ENCODE results near the gene TTC9.

Gene TTC9

DNA sequence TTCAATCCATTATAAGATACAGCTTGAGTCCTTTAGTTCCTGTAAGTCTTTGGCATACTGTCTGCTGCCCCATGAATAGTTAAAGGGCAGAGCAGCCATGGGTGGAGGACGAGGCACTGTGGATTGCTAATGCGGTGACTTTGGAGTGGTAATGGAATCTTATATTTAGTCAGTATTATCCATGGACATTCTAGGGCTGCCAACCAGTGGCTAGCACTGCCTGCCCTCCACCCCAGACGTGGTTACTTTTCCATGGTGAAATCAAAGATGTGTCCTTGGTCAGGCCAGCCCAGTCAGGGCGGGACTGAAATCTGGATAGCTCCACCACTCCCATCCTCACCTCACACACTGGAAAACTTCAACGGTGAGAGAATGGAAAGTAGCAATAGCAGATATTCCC lies 2.3 kb downstream of the TTC9 start:
- in situ Hi-C loops (cut with HindIII; ENCODE audit: low sequenced_read_pairs), result no loop called here

DNA sequence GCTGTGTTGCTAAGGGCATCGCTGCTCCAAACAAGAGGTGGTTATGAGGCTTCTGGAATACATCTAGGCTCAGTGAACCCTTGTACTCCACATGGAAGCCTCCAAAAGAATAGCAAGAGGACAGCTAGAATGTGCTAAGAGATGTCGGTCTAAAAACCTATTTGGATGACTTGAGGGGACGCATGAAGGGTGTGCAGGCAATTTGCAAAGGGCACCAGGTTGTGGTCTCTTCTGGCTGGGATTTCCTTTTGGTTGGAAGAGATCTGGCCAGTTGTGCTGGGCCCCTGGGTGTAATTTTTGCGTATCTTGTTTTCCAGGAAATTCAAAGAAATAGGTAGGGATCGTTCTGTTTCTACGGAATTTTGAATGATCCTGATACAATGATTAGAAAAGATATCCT lies 4.2 kb downstream of the TTC9 start:
- in situ Hi-C loops (cut with HindIII; ENCODE audit: low sequenced_read_pairs), result loop anchor here (5.0 kb wide), 1 partner anchor 91 kb away; no protein-coding TSS in a partner anchor

DNA sequence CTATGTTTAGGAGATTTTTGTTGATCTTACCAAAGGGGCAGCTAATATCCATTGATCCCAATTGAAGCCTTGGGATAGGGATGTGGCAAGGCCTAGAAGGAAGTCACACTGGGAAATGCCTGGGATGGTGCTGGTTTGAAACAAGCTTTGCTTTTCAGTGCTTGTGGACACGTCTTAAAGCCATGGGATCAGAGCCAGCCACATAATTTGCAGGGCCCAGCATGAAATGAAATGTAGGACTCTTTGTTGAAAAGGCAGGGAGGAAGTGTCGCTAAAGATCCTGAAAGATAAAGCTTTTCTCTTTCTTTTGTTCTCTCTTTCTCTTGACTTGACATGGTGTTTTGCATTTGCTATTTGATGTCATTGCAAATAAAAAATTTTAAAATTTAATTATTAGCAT lies 5.0 kb downstream of the TTC9 start:
- in situ Hi-C loops (cut with HindIII; ENCODE audit: low sequenced_read_pairs), result loop anchor here (5.0 kb wide), 1 partner anchor 91 kb away; no protein-coding TSS in a partner anchor

DNA sequence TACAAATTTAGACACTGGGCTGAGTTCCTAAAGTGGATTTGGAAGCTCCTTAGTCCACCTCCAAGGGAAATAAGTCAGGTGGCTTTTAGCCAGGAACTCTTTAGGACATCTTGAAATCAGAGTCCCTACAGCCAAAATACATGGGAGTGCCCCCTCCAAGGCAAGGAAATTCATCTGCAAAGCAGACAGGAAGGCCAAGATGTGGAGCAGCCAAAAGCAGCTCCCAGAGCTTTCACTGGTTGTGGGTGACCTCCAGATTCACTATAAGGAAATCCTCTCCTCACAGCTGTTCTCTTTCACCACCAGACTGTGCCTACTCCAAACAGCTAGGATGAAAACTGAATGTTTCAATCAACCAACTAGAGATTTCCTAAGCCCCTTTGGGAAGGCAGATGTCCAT lies 6.6 kb downstream of the TTC9 start:
- in situ Hi-C loops (cut with HindIII; ENCODE audit: low sequenced_read_pairs), result loop anchor here (5.0 kb wide), 1 partner anchor 89 kb away; no protein-coding TSS in a partner anchor

- in situ Hi-C loops (cut with HindIII; ENCODE audit: low sequenced_read_pairs), result loop anchor here (5.0 kb wide), 1 partner anchor 87 kb away; no protein-coding TSS in a partner anchor
Observed at GRCh38 chr14:70649803-70650202, 8.1 kb downstream of the TTC9 start.

DNA sequence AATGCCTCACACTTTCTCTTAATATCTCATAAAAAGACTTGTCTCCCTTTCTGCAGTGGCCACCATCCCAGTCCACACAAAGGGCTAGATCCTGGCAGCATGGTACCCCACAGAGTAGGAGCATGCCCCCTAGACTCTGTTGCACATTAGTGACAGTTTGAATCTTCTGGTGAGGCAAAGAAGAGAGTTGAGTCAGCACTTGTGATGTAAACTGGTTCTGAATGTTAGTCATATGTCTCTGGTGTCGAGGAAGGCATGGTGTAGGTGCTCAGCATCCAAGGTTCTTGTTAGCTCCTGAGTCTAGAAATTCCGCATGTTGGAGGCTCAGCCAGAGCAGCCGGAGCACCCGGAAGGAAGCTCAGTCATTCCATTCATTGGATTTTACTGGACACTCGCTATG lies 9.8 kb downstream of the TTC9 start:
- in situ Hi-C loops (cut with HindIII; ENCODE audit: low sequenced_read_pairs), result no loop called here

DNA sequence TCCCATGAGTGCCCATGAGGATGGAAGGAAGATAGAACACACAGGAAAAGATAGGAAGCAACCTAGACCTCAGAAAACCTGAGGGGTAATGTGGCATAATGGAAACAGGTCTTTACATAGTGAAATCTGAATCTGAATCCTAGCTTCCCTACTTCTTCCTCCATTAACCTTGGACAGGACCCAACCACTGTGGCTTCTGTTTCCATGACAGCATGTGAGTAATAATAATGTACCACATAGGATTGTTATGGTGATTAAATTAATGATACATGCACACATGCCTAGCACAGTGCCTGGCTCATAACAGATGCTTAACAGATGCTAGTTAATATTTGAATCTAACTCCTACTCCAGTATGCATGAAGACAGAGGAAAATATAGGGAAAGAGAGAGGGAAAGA lies 11.2 kb downstream of the TTC9 start:
- in situ Hi-C loops (cut with HindIII; ENCODE audit: low sequenced_read_pairs), result no loop called here

DNA sequence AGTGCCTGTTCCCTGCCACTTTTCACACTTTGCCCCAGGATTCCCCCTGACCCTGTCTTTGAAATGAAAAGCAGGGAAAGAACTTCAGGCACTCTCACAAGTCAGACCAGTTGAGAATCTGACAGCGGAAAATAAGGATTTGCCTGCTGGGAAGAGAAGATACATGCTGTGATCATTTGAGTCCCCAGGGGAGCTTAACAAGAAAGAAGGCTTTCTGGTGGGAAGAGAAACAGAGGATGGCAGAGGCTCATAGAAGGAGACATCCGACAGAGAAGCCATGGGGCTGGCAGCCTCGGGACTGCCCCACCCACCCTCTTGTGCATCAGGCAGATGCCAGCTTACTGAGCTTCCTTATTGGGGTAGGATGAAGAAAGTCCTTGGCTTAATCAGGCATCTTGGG lies 11.9 kb downstream of the TTC9 start:
- in situ Hi-C loops (cut with HindIII; ENCODE audit: low sequenced_read_pairs), result no loop called here

GRCh38 chr14:70654632-70655031 lies 12.9 kb downstream of the TTC9 start:
- in situ Hi-C loops (cut with HindIII; ENCODE audit: low sequenced_read_pairs), result no loop called here

DNA sequence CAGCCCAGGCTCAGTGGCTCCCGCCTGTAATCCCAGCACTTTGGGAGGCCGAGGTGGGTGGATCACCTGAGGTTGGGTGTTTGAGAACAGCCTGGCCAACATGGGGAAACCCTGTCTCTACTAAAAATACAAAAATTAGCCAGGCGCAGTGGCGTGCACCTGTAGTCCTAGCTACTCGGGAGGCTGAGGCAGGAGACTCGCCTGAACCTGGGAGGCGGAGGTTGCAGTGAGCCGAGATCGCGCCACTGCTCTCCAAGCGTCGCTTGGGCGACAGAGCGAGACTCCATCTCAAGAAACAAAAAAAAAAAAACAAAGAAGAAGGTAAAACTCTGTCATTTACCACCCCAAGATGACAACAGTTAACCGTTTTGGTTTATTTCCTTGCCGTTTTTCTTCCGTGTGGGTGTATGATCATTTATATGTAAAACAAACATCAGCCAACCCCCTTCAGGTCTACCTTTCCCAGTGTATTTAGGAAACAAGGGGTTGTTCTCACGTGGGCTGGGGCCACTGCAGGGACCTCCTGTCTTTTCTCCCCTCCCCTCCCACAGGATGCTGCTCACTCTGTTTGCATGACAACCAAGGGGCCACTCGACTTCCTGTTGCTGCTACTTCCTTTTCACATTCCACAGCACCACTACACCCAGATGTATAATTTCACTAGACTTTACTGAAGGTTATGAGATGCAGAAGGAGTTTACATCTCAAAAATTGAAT lies 13.6 kb downstream of the TTC9 start:
- in situ Hi-C loops (cut with HindIII; ENCODE audit: low sequenced_read_pairs), result no loop called here

- in situ Hi-C loops (cut with HindIII; ENCODE audit: low sequenced_read_pairs), result no loop called here
Observed at GRCh38 chr14:70658899-70659298, 17.2 kb downstream of the TTC9 start.

- in situ Hi-C loops (cut with HindIII; ENCODE audit: low sequenced_read_pairs), result no loop called here
Observed at GRCh38 chr14:70660967-70661893, 19.5 kb downstream of the TTC9 start.

- in situ Hi-C loops (cut with HindIII; ENCODE audit: low sequenced_read_pairs), result no loop called here
Observed at GRCh38 chr14:70662080-70662479, 20.4 kb downstream of the TTC9 start.

DNA sequence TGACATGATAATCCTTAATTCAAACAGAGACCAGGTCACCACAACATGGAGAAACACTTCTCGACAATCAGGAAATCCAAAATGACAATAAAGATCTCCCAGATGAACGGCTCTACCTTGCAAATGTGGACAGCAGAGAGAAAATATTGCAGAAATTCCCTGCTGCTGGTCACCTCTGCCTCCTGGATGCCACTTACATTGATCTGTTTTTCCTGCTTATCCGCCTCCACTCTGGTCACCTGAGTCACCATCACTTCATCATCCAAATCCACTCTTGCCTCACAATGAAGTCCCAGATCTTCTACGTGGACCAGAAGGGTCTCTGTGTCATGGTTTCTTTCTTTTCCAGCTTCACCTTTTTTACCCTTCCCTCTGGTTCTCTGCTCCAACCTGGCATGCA lies 21.1 kb downstream of the TTC9 start:
- in situ Hi-C loops (cut with HindIII; ENCODE audit: low sequenced_read_pairs), result no loop called here

DNA sequence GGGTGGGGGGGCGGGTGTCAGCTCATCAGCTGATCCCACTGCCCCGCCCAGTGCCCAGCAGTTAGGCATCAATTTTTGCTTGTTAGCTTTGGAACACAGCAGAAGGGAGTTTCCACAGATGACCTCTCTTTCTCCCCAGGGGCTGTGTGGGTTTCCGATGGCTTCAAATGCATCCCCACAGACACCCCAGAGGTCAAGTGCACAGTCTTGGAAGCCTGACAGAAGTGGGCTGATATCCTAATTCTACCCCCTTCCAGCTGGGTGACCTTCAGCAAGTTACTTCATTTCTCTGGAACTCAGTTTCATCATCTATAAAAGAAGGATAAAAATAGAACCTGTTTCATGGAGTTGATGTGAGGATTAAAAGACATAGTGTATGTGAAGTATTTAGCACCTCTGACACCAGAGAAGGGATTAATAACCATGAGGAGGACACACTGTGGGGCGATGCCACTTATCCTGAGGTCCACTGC lies 22.0 kb downstream of the TTC9 start:
- in situ Hi-C loops (cut with HindIII; ENCODE audit: low sequenced_read_pairs), result no loop called here

GRCh38 chr14:70664698-70665447 lies 23.2 kb downstream of the TTC9 start:
- in situ Hi-C loops (cut with HindIII; ENCODE audit: low sequenced_read_pairs), result no loop called here

- in situ Hi-C loops (cut with HindIII; ENCODE audit: low sequenced_read_pairs), result no loop called here
Observed at GRCh38 chr14:70665448-70666360, 24.0 kb downstream of the TTC9 start.

DNA sequence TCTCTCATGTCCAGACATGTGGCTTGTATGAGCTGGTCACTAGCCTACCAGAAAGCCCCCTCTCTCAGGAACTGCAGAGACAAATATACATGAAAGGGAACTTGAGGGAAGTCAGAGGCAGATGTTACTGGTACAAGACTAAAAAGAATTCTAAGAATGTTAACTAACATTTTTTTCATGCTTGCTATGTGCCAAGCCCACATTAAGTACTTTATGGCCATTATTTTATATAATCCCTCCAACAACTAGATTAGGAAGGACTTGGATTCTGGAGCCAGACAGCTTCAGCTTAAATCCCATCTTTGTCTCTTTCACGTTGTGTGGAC lies 24.6 kb downstream of the TTC9 start:
- in situ Hi-C loops (cut with HindIII; ENCODE audit: low sequenced_read_pairs), result no loop called here

- in situ Hi-C loops (cut with HindIII; ENCODE audit: low sequenced_read_pairs), result no loop called here
Observed at GRCh38 chr14:70670992-70671651, 29.4 kb downstream of the TTC9 start.

Data from endothelial cell of hepatic sinusoid (primary cell).